Spleen (tissue), 11 donors: ENCODE measurements around the gene SLC26A11. TPM values are rescaled to one million over a fixed set of nuclear protein-coding genes. Genes with fewer than 3 reads are reported as not detected.
A peak's percentile ranks its signal among the peaks of the same experiment; 100 is the strongest.

Experiments
- DNase-seq: peaks from one replicate; pipeline ENCODE4 v3.0.0-alpha.2; 2020
- H3K27ac ChIP-seq, 8 donors: fragments of 200-600 bp; sonication (generic) in 7 of 8; 1 replicate in 4 of 8; 2 replicates in 4 of 8; pipeline versions ENCODE4 v1.5.0 to v1.8.0; 2016 to 2021; ENCODE audit warnings: inconsistent platforms in 4 of 8, mild to moderate bottlenecking in 4 of 8, moderate library complexity in 1 of 8
- H3K27me3 ChIP-seq, 7 donors: fragments of 200-600 bp; sonication (generic) in 6 of 7; replicated peaks in 1 of 7; 1 replicate in 4 of 7; 2 replicates in 3 of 7; pipeline versions ENCODE4 v1.5.0 to v1.8.0; 2016 to 2021; ENCODE audit warnings: inconsistent platforms in 3 of 7, mild to moderate bottlenecking in 1 of 7
- H3K36me3 ChIP-seq, 6 donors: fragments of 200-600 bp; sonication (generic) in 5 of 6; 1 replicate in 4 of 6; 2 replicates in 2 of 6; pipeline versions ENCODE4 v1.5.0 to v1.8.0; 2016 to 2021; ENCODE audit warnings: inconsistent platforms in 2 of 6
- H3K4me1 ChIP-seq, 6 donors: fragments of 200-600 bp; sonication (generic) in 5 of 6; 1 replicate in 3 of 6; 2 replicates in 3 of 6; pipeline versions ENCODE4 v1.5.0 to v1.8.0; 2016 to 2021; ENCODE audit warnings: inconsistent platforms in 3 of 6
- H3K4me3 ChIP-seq, 8 donors: fragments of 200-600 bp; sonication (generic) in 7 of 8; 1 replicate in 4 of 8; 2 replicates in 4 of 8; pipeline versions ENCODE4 v1.5.0 to v1.8.0; 2016 to 2021; ENCODE audit warnings: inconsistent platforms in 4 of 8, mild to moderate bottlenecking in 4 of 8, moderate library complexity in 2 of 8
- H3K9me3 ChIP-seq, 8 donors: fragments of 200-600 bp; sonication (generic) in 7 of 8; 1 replicate in 4 of 8; 2 replicates in 4 of 8; pipeline versions ENCODE4 v1.5.0 to v1.8.0; 2016 to 2021; ENCODE audit warnings: inconsistent platforms in 4 of 8
- CTCF ChIP-seq, 11 experiments: fragments of 200-600 bp in 7 of 11; fragments of 450-650 bp in 4 of 11; sonication (generic) in 4 of 11; IDR thresholded peaks in 8 of 11; conservative IDR thresholded peaks in 3 of 11; 1 replicate in 7 of 11; 2 replicates in 4 of 11; pipeline versions ENCODE4 v1.4.0 to v1.8.0; 2016 to 2021; ENCODE audit warnings: antibody characterized with exemption in 11 of 11, inconsistent platforms in 4 of 11, mild to moderate bottlenecking in 1 of 11
- POLR2A ChIP-seq, 3 donors: fragments of 450-650 bp; IDR thresholded peaks; one replicate each; pipeline ENCODE4 v1.5.1; 2017; ENCODE audit warnings: antibody characterized with exemption in 3 of 3, mild to moderate bottlenecking in 1 of 3
- POLR2AphosphoS5 ChIP-seq, 3 donors: sonication (generic); formaldehyde crosslinking; IDR thresholded peaks; one replicate each; pipeline ENCODE4 v1.5.1; 2017; ENCODE audit warnings: antibody characterized with exemption in 3 of 3
- WGBS, 5 donors: extraction: QIAGEN DNeasy Blood & Tissue Kit in 3 of 5; methylation state at CpG; one replicate each; pipeline versions ENCODE4 v1.1.5 to v1.1.7; 2013 to 2018; 5-methylcytosine and 5-hydroxymethylcytosine counted together
- intact Hi-C: fragments of 100-400 bp; cut with DNase I; formaldehyde crosslinking; loops from one replicate; pipeline ENCODE4 v1.15.0; 2023; ENCODE audit warnings: low total_unique reads
- polyA plus RNA-seq, 3 donors: library from polyadenylated mRNA; stranded (reverse); fragments of 200-250 nt; gene quantifications; one replicate each; pipeline ENCODE4 v1.2.1, GENCODE V29; 2013
- total RNA-seq, 7 donors: library from RNA; depleted of rRNA in 3 of 7; stranded (reverse); fragments of >200 nt in 3 of 7; fragmentation: NEBNext Ultra II Directional in 4 of 7; extraction: Animal tissue kit (Norgen Biotek cat#: 25700) in 4 of 7; gene quantifications; one replicate each; pipeline versions ENCODE4 v1.1.0 to v1.2.1, GENCODE V29; 2016 to 2021
- donor health status: healthy with polysubstance abuse.
- donor health status: DM: no; HTN: no; CAD: no; lungs with moderate emphysema.
- donor health status: DM: no; HTN: no; CAD: no.
- donor health status: Bipolar disorder and iron deficiency.
- donor health status: healthy.
- donor health status: DM: no; HTN: no; CAD: no.
- donor health status: DM: yes; HTN: yes; CAD: no.

SLC26A11 gene
- total and polyA plus RNA-seq, 10 donors = 6.8 to 39.7 (median 30.5) TPM

DNA sequence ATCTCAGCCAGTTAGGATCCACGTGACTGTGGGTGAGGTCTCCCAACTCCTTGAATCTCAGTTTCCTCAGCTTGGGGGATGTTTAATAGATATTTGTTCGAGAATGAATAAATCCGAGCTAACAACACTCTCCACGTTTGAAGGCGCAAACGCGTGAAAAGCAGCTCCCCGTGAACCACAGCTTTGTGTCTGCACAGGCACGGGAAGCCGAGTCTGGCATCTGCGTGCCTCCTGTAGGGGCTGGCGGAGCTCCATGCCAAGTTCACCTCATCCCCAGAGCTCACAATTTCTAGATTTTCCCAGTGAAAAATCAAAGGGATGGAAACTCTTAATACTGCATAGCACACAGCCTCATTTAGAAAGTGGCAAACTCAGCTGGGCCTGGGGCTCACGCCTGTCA is 14.4 kb upstream of the SLC26A11 start:
- no peak for DNase-seq
- WGBS, 5 donors = 92 to 95% (median 93%) methylated on average over 13 of the region's 13 CpGs
- intact Hi-C loops = no loop called here
- Histone ChIP-seq H3K4me1 (peaks cover 0 to 14% (median 0%) of the 10 kb centered on the region in 6 donors), H3K27me3 (no peaks in the 10 kb centered on the region), H3K4me3 (no peak overlapping the region), H3K9me3 (no peaks in the 10 kb centered on the region), H3K36me3 (peaks cover 0 to 73% (median 24%) of the 10 kb centered on the region in 6 donors), H3K27ac (peak overlapping the region in 1 of 8 donors; percentile 46)
- TF ChIP-seq CTCF (IDR thresholded peaks at IDR 0.05 in 8 of 11, conservative IDR thresholded peaks at IDR 0.05 in 3 of 11) (no peak), POLR2AphosphoS5 (IDR thresholded peaks at IDR 0.05) (no peak)

DNA sequence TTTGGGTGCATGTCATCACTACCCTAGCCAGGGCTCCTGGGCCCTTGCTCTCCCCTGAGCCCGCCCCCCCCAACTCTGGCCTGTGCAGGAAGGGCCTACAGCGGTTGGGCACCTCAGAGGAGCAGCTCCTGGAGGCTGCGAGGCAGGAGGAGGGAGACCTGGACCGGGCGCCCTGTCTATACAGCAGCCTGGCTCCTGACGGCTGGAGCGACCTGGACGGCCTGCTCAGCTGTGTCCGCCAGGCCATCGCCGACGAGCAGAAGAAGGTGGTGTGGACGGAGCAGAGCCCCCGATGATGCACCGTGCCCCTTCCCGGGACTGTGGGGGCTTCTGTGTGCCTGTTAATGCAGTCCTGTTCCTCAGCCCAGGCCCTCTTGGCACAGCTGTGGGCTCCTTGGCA is 12.2 kb upstream of the SLC26A11 start:
- Histone ChIP-seq H3K9me3 (no peaks in the 10 kb centered on the region), H3K27me3 (no peaks in the 10 kb centered on the region), H3K4me3 (no peak overlapping the region), H3K36me3 (peaks cover 0 to 90% (median 45%) of the 10 kb centered on the region in 6 donors), H3K27ac (peak overlapping the region in 3 of 8 donors; percentile 14 to 50 (median 37)), H3K4me1 (peaks cover 0 to 25% (median 2%) of the 10 kb centered on the region in 6 donors)
- DNase-seq = peak; percentile 74
- TF ChIP-seq POLR2AphosphoS5 (IDR thresholded peaks at IDR 0.05) = peak in 2 of 3 donors; percentile 39 to 63
- no peak for TF ChIP-seq CTCF (IDR thresholded peaks at IDR 0.05 in 8 of 11, conservative IDR thresholded peaks at IDR 0.05 in 3 of 11)
- TF ChIP-seq POLR2A (IDR thresholded peaks at IDR 0.05) = no peak
- 94 to 98% (median 96%) methylated on average over 14 to 16 of the region's 16 CpGs for WGBS, 5 donors
- intact Hi-C loops = no loop called here

DNA sequence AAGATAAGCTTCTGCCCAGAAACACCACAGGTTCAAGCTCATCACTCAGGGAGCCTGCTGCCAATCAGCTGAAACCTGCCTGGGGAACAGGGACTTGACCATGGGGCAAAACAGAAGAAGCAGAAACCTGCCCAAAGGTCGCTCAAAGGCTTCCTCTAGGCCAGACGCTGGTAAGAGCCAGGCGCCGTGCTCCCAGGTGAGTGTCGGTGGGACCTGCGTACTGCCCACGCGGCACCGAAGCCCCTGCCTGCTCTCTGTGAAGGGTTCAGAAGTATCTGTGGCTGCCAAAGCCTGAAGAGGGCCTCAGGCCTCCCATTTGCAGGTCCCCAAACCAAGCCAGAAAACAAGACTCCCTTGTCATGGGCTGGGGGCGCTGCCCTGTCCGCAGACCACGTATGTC is 10.5 kb upstream of the SLC26A11 start:
- intact Hi-C loops = no loop called here
- Histone ChIP-seq H3K27ac (no peak overlapping the region), H3K9me3 (no peaks in the 10 kb centered on the region), H3K4me1 (peaks cover 0 to 41% (median 10%) of the 10 kb centered on the region in 6 donors), H3K36me3 (peaks cover 0 to 91% (median 62%) of the 10 kb centered on the region in 6 donors), H3K4me3 (no peak overlapping the region), H3K27me3 (no peaks in the 10 kb centered on the region)
- DNase-seq = no peak
- 85 to 95% (median 89%) methylated on average over 9 to 12 of the region's 12 CpGs for WGBS, 5 donors
- no peak for TF ChIP-seq CTCF (IDR thresholded peaks at IDR 0.05 in 8 of 11, conservative IDR thresholded peaks at IDR 0.05 in 3 of 11)

GRCh38 chr17:80210348-80211108 is 9.7 kb upstream of the SLC26A11 start:
- H3K27me3 ChIP-seq = no peaks in the 10 kb centered on the region
- H3K9me3 ChIP-seq = no peaks in the 10 kb centered on the region
- H3K4me1 ChIP-seq = peaks cover 0 to 41% (median 10%) of the 10 kb centered on the region in 6 donors
- peaks cover 0 to 99% (median 69%) of the 10 kb centered on the region in 6 donors for H3K36me3 ChIP-seq
- H3K4me3 ChIP-seq = no peak overlapping the region
- no peak for TF ChIP-seq CTCF (IDR thresholded peaks at IDR 0.05 in 8 of 11, conservative IDR thresholded peaks at IDR 0.05 in 3 of 11)
- TF ChIP-seq POLR2AphosphoS5 (IDR thresholded peaks at IDR 0.05) = peak; percentile 1 to 44 (median 6)
- 89 to 97% (median 94%) methylated on average over 45 to 47 of the region's 47 CpGs for WGBS, 5 donors
- intact Hi-C loops = no loop called here
- peak; percentile 74 for DNase-seq
- no peak overlapping the region for H3K27ac ChIP-seq
